22Rv1 (cell line): Measurements from ENCODE around the gene ADAMTS18.

Experiments
- CTCF ChIP-seq: fragments of 450-650 bp; IDR thresholded peaks from 2 replicates; pipeline ENCODE4 v1.5.1; 2017; ENCODE audit warnings: mild to moderate bottlenecking
- ZFX ChIP-seq: fragments of 450-650 bp; IDR thresholded peaks from 2 replicates; pipeline ENCODE4 v1.6.1; 2017; ENCODE audit warnings: antibody characterized with exemption, borderline replicate concordance

- no peak for TF ChIP-seq CTCF
- TF ChIP-seq ZFX = no peak
Observed at GRCh38 chr16:77404775-77405174, 30.1 kb downstream of the ADAMTS18 start.
